CD14-positive monocyte (primary cell): Measurements from ENCODE around the gene HAS3. TPM values are rescaled to one million over a fixed set of nuclear protein-coding genes. Genes with fewer than 3 reads are reported as not detected.

Source experiments
- DNase-seq, 3 donors: peaks; one replicate each; pipeline ENCODE4 v3.0.0-alpha.2; 2011 to 2022
- H2AFZ ChIP-seq: 2 replicates; pipeline ENCODE4 v1.6.0; 2012; ENCODE audit warnings: mild to moderate bottlenecking, low read depth, low read length, inconsistent platforms; ENCODE audit not compliant: insufficient read depth, poor library complexity, severe bottlenecking
- H3K27ac ChIP-seq, 2 donors: 1 replicate in 1 of 2; 2 replicates in 1 of 2; pipeline ENCODE4 v1.5.1; 2012 to 2013; ENCODE audit warnings: low read length in 2 of 2, control low read depth in 1 of 2, inconsistent platforms in 1 of 2, low read depth in 1 of 2, mild to moderate bottlenecking in 1 of 2
- H3K27me3 ChIP-seq, 2 donors: one replicate each; pipeline versions ENCODE4 v1.6.0 to v1.6.1; 2011 to 2013; ENCODE audit warnings: low read length in 2 of 2; ENCODE audit not compliant: control insufficient read depth in 2 of 2, insufficient read depth in 2 of 2
- H3K36me3 ChIP-seq, 2 donors: replicated peaks in 1 of 2; 1 replicate in 1 of 2; 2 replicates in 1 of 2; pipeline versions ENCODE4 v1.5.1 to v1.6.1; 2012 to 2013; ENCODE audit warnings: low read length in 2 of 2, control low read depth in 1 of 2, inconsistent platforms in 1 of 2, mild to moderate bottlenecking in 1 of 2; ENCODE audit not compliant: insufficient read depth in 2 of 2, control insufficient read depth in 1 of 2
- H3K4me1 ChIP-seq, 2 donors: 1 replicate in 1 of 2; 2 replicates in 1 of 2; pipeline versions ENCODE4 v1.5.1 to v1.6.1; 2012 to 2013; ENCODE audit warnings: low read length in 2 of 2, control low read depth in 1 of 2, inconsistent platforms in 1 of 2, mild to moderate bottlenecking in 1 of 2, moderate library complexity in 1 of 2; ENCODE audit not compliant: insufficient read depth in 2 of 2, control insufficient read depth in 1 of 2
- H3K4me2 ChIP-seq: replicated peaks from 2 replicates; pipeline ENCODE3; 2012; ENCODE audit warnings: low read length, moderate library complexity, mild to moderate bottlenecking; ENCODE audit not compliant: poor library complexity, severe bottlenecking; ENCODE audit errors: extremely low read depth
- H3K4me3 ChIP-seq, 3 experiments: fragments of 200-600 bp in 1 of 3; sonication (generic) in 1 of 3; replicated peaks in 1 of 3; 1 replicate in 2 of 3; 2 replicates in 1 of 3; pipeline ENCODE4 v1.5.1; 2011 to 2013; ENCODE audit warnings: low read length in 3 of 3, mild to moderate bottlenecking in 3 of 3, control low read depth in 2 of 3, low read depth in 2 of 3, inconsistent platforms in 1 of 3, moderate library complexity in 1 of 3
- H3K79me2 ChIP-seq: 2 replicates; pipeline ENCODE4 v1.6.0; 2012; ENCODE audit warnings: mild to moderate bottlenecking, control low read depth, inconsistent platforms, low read length, moderate library complexity; ENCODE audit not compliant: insufficient read depth
- H3K9ac ChIP-seq: 2 replicates; pipeline ENCODE4 v1.6.0; 2017; ENCODE audit warnings: low read length, mild to moderate bottlenecking; ENCODE audit not compliant: insufficient read depth, poor library complexity, severe bottlenecking
- H3K9me3 ChIP-seq, 2 donors: replicated peaks in 1 of 2; 1 replicate in 1 of 2; 2 replicates in 1 of 2; pipeline versions ENCODE4 v1.5.1 to v1.6.1; 2012 to 2013; ENCODE audit warnings: low read length in 2 of 2, control low read depth in 1 of 2; ENCODE audit not compliant: control insufficient read depth in 1 of 2, insufficient read depth in 1 of 2
- H4K20me1 ChIP-seq: 2 replicates; pipeline ENCODE4 v1.6.0; 2012; ENCODE audit warnings: mild to moderate bottlenecking, low read length, control low read depth, moderate library complexity; ENCODE audit not compliant: insufficient read depth
- H3K27ac Mint-ChIP-seq, 7 donors: one replicate each; pipeline ENCODE4 v1.8.0; 2020; ENCODE audit warnings: mild to moderate bottlenecking in 7 of 7, mixed read lengths in 7 of 7, moderate library complexity in 6 of 7, inconsistent platforms in 2 of 7
- H3K27me3 Mint-ChIP-seq, 3 donors: one replicate each; pipeline ENCODE4 v1.8.0; 2021 to 2022; ENCODE audit warnings: low read depth in 3 of 3, mild to moderate bottlenecking in 3 of 3, mixed read lengths in 3 of 3, moderate library complexity in 3 of 3, inconsistent platforms in 1 of 3
- H3K36me3 Mint-ChIP-seq, 2 donors: one replicate each; pipeline ENCODE4 v1.8.0; 2020; ENCODE audit warnings: mixed read lengths in 2 of 2, inconsistent platforms in 1 of 2, mild to moderate bottlenecking in 1 of 2
- H3K4me1 Mint-ChIP-seq: one replicate; pipeline ENCODE4 v1.8.0; 2020; ENCODE audit warnings: mild to moderate bottlenecking, mixed read lengths
- H3K4me3 Mint-ChIP-seq, 2 donors: one replicate each; pipeline ENCODE4 v1.8.0; 2020; ENCODE audit warnings: mild to moderate bottlenecking in 2 of 2, mixed read lengths in 2 of 2, moderate library complexity in 1 of 2
- H3K9me3 Mint-ChIP-seq, 7 donors: one replicate each; pipeline ENCODE4 v1.8.0; 2020 to 2022; ENCODE audit warnings: mixed read lengths in 7 of 7, mild to moderate bottlenecking in 6 of 7, moderate library complexity in 6 of 7, inconsistent platforms in 2 of 7
- CTCF ChIP-seq: fragments of 200-600 bp; IDR thresholded peaks from one replicate; pipeline ENCODE4 v1.8.0; 2022; ENCODE audit warnings: antibody characterized with exemption, mild to moderate bottlenecking
- WGBS: methylation state at CpG from one replicate; pipeline ENCODE4 v1.1.5; 2013; ENCODE audit warnings: missing lambda C conversion rate; ENCODE audit not compliant: insufficient coverage; 5-methylcytosine and 5-hydroxymethylcytosine counted together
- intact Hi-C, 2 donors: fragments of 100-400 bp; cut with micrococcal nuclease; formaldehyde crosslinking; loops; one replicate each; pipeline versions ENCODE4 v1.15.0 to v1.15.1; 2023
- polyA plus RNA-seq, 3 donors: library from polyadenylated mRNA; depleted of rRNA in 1 of 3; unstranded in 2 of 3; stranded (reverse) in 1 of 3; fragments of 300-500 nt in 2 of 3; fragments of >200 nt in 1 of 3; fragmentation: Illumina TruSeq in 2 of 3; gene quantifications; 1 replicate in 2 of 3; 2 replicates in 1 of 3; pipeline ENCODE4 v1.2.3, GENCODE V29; 2012 to 2021

HAS3 gene
- polyA plus RNA-seq, 3 donors, result 1.3 TPM; not detected in 2

DNA sequence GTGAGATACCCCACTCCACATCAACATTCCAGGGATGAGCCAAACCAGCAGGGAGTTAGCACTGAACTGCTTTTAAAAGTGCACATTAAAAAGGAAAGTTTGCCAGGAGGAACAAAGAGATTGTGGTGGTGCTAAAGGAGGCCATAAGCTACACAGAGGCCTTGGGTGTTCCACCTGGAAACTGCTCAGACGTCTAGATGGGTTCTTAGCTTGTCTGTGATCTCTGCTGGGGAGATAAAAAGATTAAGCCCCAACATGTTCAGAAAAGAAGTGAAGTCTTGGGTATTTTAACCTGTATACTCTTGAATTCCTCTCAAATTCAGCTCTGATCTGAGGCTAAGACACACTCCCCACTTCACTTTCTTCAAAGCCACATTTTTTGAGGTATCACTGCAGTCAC lies 10.4 kb downstream of the HAS3 start:
- intact Hi-C loops, result no loop called here
- no peak overlapping the region for H2AFZ ChIP-seq
- no peak overlapping the region for H3K4me3 ChIP-seq
- H3K9me3 ChIP-seq, result no peaks in the 10 kb centered on the region
- H3K27me3 ChIP-seq, result no peaks in the 10 kb centered on the region
- H3K9ac ChIP-seq, result no peak overlapping the region
- peaks cover 92% of the 10 kb centered on the region for H4K20me1 ChIP-seq
- H3K4me3 Mint-ChIP-seq, result no peak overlapping the region
- no peak for DNase-seq
- H3K79me2 ChIP-seq, result no peaks in the 10 kb centered on the region
- no peak overlapping the region for H3K4me2 ChIP-seq
- peaks cover 6% of the 10 kb centered on the region for H3K4me1 Mint-ChIP-seq
- peaks cover 54 to 73% of the 10 kb centered on the region in 2 donors for H3K36me3 Mint-ChIP-seq
- peaks cover 0 to 2% (median 1%) of the 10 kb centered on the region in 3 donors for H3K27me3 Mint-ChIP-seq
- no peak for TF ChIP-seq CTCF
- no peak overlapping the region for H3K27ac ChIP-seq
- no peaks in the 10 kb centered on the region for H3K4me1 ChIP-seq
- H3K9me3 Mint-ChIP-seq, result peaks cover 0 to 2% (median 0%) of the 10 kb centered on the region in 7 donors
- H3K36me3 ChIP-seq, result peaks cover 49 to 81% of the 10 kb centered on the region in 2 donors
- H3K27ac Mint-ChIP-seq, result peak overlapping the region in 1 of 7 donors; percentile 30
- WGBS, result no CpG with 5 or more reads among the region's 1 CpG

DNA sequence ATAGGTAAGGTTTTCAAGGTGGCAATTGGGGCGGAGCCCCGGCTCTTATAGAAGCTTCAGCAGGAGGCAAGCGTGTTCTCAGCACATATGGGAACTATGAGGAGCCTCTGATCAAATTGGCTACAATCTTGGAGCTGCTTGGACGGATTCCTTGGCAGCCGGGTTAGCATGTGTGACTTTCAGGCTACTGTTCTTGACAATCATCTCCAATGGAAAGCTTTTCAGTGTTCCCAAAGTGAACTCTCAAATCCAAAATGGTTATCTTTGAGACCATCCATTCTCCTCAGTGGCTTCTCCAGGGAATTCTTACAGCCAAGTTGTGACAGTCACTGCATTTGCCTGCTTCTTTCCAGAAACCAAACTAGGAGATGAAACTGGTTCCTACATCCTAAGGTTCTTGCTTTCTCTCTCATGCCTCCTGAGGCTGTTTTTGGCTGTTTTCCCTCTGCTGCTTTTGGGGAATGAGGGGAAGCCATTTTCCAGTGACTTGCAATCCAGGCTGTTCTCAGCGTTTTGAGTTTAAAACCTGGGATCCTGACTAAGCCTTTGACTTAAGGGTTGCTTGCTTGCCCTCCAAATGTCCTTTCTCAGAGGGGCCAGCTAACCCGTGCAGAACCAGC lies 10.9 kb downstream of the HAS3 start:
- intact Hi-C loops, result no loop called here
- H3K4me1 ChIP-seq, result no peaks in the 10 kb centered on the region
- H3K9me3 ChIP-seq, result no peaks in the 10 kb centered on the region
- Mint-ChIP-seq H3K9me3 (peaks cover 0 to 2% (median 0%) of the 10 kb centered on the region in 7 donors), H3K4me3 (no peak overlapping the region), H3K4me1 (peaks cover 6% of the 10 kb centered on the region), H3K27me3 (peaks cover 0 to 2% (median 1%) of the 10 kb centered on the region in 3 donors), H3K36me3 (peaks cover 57 to 75% of the 10 kb centered on the region in 2 donors), H3K27ac (peak overlapping the region in 1 of 7 donors; percentile 2)
- TF ChIP-seq CTCF, result no peak
- WGBS, result 99% methylated on average over 7 of the region's 7 CpGs
- no peak overlapping the region for H3K9ac ChIP-seq
- peaks cover 53 to 85% of the 10 kb centered on the region in 2 donors for H3K36me3 ChIP-seq
- H3K4me2 ChIP-seq, result no peak overlapping the region
- H2AFZ ChIP-seq, result no peak overlapping the region
- H4K20me1 ChIP-seq, result peaks cover 95% of the 10 kb centered on the region
- H3K27me3 ChIP-seq, result no peaks in the 10 kb centered on the region
- no peak overlapping the region for H3K27ac ChIP-seq
- H3K79me2 ChIP-seq, result no peaks in the 10 kb centered on the region
- no peak for DNase-seq
- H3K4me3 ChIP-seq, result no peak overlapping the region
